Measurements from ENCODE around the gene IFT20.

The IFT20 gene

GRCh38 chr17:28334666-28335200 lies 539 bp downstream of the IFT20 start:
- DNase-seq = no peak

DNA sequence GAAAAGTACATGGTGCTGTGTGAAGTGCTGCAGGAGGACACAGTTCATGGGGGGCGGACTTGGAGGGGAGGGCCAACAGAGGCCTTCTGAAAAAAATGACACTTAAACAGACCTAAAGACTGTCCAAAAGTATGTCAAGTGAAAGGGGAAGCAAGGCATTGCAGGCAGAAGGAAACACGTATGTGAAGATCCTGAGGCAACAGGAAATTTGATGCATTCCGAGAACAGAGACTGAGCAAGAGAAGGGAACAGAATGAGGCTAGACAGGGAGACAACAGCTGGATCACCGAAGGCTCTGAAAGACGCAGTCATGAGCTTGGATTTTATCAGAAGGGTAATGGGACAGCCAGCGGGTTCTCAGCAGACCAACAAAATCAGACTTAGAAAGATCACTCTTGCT lies 1.1 kb downstream of the IFT20 start:
- no peak for DNase-seq

DNA sequence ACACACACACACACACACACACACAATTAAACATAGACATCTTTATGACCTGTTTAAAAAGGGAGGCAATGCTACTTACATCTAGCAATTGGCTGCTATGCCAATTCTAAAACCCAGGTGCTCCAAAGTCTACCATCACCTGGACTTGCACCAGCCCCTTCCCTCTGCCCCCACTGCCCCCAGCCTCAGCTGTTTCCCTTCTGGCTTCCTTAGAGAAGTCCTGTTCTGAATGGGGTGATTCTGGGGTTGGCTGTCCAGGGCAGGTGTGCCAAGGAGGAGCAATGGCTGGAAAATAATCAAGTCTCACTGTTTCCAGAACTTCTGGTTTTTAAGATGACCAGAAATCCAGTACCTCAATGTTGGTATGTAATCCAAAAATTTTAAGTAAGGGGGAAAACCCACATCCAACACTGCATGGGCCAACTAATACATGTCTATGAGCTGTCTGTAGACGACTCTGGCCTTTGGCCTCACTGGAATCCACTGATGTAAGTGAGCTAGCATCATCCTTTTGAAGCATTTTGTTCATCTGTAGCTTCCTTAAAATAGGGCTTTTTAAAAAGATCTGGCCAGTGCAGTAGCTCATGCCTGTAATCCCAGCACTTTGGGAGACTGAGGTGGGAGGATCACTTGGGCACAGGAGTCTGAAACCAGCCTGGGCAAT lies 2.1 kb downstream of the IFT20 start:
- no peak for DNase-seq

DNA sequence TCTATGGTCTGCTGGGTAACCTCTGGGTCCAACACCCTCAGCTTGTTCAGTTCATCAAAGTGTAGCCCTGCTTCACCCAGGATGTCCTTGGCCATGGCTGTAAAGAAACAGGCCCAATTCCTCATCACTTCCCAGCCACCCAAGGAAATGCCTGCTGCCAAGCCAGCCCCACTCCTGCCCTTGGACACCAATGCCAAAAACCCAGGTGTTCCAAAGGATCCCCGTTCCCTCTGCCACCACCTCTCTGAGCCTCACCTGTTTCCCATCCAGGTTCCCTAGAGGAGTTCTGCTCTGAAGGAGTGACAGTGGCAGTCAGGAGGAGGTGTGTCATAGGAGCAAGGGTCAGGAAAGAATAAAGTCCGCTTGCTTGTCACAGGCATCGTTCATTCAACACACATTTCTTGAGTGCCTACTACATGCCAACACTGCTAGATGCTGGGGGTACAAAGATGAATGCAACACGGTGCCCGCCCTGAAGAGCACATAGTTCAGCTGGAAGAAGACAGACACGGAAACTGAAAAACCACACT lies 3.3 kb downstream of the IFT20 start:
- no peak for DNase-seq

GRCh38 chr17:28330671-28331070 lies 4.6 kb downstream of the IFT20 start:
- DNase-seq = no peak

DNA sequence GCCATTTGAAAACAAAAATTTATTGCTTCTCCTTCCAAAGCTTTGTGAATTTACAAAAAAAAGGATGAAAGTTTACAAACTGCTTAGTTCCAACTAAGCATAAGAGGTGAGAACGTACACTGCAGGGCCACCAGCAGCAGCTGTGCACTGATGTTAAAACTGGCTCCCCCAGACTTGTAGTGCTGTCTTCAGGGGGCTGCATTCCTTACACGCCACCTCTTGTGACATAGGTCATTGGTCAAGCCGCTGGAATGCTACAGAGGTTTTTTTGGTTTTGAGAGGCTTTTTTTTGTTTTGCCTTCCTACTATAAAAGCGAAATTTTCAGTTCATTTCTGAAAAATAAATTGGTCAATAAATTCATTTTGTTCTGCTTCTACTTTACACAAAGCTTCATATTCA lies 6.9 kb downstream of the IFT20 start:
- no peak for DNase-seq

GRCh38 chr17:28327709-28328108 lies 7.6 kb downstream of the IFT20 start:
- no peak for DNase-seq

DNA sequence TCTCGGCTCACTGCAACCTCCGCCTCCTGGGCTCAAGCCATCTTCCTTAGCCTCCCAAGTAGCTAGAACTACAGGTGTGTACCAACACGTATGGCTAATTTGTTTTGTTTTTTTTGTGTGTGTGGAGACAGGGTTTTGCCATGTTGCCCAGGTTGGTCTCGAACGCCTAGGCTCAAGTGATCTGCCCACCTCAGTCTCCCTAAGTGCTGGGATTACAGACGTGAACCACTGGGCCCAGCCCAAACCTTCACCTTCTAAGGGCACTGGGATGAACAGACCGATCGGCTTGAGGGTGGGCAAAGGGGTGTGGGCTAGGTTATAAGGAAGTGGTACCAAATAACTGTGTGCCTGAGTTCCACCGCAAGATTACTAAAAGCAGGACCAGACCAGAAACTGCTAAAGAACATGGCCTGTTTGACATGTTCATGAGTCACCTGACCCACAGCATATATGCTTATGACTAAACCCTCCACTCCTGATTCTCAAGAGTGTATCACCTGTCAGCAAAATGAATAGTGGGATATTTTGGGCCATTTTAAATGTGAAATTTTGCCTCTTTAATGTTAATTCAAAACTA lies 8.2 kb downstream of the IFT20 start:
- DNase-seq = no peak

- no peak for DNase-seq
Observed at GRCh38 chr17:28326114-28326513, 9.2 kb downstream of the IFT20 start.

DNA sequence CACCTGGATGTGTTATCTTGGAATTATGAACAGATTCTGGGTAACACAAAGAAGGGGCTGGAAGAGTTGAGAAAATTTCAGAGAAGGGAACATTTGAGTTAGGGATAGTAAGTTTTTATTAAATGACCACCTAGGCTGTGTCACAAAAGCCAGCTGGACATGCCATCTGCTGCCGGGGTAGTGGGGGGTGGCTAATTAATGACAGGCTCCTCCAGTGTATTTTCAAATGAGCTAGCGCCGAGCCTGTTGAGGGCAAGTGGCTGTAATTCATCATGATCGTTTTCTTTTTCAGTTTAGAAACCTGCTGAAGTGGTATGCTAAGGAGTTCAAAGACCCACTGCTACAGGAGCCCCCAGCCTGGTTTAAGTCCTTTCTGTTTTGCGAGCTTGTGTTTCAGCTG lies 10.1 kb downstream of the IFT20 start:
- DNase-seq = no peak

GRCh38 chr17:28324781-28325180 lies 10.5 kb downstream of the IFT20 start:
- no peak for DNase-seq

DNA sequence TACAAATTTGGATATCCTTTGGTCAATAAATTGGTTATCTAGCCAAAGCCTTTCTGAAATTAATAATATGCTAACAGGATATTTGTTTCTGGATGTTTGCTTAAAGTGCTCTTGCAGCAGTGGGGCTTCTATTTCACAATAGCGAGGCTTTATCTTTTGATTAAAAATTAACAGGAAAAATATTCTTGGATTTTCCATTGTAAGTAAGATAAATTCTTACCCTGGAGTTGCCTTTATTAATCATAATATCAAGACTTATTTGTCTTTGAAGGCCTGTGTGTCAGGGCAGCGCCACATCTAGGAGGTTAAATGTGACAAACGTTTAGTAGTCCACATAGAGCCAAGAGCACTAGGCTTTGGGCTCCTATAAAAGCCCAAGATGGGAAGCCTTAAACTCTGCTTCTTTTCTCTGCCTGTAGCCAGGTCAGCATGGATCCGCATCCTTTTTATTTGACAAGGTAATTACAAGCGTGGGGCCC lies 11.0 kb downstream of the IFT20 start:
- no peak for DNase-seq

- DNase-seq = no peak
Observed at GRCh38 chr17:28320215-28321061, 14.8 kb downstream of the IFT20 start.

DNA sequence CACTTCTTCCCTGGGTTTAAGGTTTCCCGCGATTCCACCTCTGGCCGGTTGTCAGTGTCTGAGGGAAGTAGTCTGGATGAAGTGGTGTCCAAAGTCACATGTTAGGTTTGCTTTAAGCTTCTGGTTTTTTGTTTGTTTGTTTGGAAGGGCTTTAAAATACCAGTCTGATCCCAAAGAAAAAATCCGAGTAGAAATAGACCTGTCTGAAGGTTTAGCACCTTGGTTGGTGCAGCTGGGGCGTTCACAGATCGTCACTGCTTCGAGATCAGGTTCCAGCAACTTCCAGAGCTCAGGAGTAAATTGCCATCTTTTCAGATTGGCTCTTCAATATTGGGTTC lies 15.7 kb downstream of the IFT20 start:
- no peak for DNase-seq

- DNase-seq = peak; percentile 99
Observed at GRCh38 chr17:28318759-28319597, 16.3 kb downstream of the IFT20 start, which contains the start of gene TMEM97. Gene TMEM97 (plus strand): TSS chr17:28319200. CDS start chr17:28319240, 40 bp downstream.

DNA sequence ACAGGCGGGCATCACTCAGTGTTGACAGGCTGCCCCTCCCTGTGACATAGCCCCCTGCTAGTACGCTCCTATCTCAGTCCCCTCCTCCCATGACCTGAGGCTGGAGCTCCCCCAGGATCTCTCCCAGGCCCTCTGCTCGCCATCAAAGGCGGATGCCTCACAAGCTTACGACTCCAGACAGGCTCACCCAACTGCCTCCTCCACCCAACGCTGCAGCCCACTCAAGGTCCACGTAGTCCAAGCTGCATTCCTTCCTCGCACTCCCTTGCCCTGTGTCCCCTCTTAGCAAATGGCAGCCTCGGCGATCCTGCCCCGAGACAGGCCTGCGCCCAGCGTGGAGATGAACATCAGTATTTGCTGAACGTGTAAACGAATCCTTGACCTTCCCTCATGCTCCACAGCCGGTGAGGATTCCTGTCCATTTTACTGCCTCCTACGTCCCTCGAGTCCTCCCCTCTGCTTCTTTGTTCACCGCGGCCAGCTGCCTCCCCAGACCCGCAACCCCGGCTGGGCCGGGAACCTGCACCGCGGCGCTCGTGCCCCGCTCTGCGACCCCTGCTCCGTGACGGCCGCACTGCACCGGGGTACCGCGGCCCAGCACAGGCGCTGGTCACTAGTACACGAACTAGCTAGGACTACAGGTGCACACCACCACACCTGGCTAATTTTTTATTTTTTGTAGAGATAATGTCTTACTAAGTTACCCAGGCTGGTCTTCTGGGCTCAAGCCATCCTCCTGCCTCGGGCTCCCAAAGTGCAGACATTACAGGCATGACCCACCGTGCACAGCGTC lies 17.1 kb downstream of the IFT20 start:
- peak; percentile 54 for DNase-seq

DNA sequence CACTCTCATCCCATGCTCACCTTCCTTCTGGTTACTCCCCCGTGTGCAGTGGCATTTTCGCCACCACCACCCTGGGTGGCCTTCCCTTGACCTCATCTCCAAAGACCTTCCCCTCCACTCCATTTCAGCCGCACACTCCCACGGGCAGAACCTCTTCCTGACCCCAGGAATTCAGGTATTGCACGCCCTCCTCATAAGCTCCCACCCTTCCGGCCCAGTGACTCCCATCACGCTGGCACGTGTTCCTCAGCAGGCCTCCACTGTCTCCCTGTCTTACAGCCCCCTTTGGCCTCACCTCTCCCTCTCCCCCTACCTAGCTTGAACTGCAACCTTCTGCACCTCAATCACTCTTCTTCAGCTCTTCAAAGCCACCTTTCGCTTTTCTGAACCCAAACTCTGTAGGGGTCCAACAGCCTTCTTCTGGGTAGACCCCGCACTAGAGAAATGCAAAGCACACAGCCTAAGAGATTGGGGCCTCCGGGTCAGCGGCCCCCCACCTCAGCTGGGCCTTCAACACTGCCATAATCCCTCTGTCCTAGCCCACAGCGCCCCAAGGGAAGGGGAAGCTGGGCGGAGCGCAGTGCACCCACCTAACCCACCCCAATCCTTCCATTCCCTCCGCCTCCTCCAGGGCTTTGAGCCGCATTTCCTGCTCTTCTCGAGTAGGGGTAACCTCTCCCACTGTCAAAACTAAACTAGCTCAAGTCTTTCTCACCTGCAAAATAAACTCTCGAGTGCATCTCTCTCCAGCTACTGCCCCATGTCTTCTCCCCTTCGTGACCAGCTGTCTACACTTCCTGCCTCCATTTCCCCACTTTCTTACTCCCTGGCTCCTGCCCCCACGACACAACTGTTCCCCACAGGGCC lies 17.9 kb downstream of the IFT20 start:
- no peak for DNase-seq

DNA sequence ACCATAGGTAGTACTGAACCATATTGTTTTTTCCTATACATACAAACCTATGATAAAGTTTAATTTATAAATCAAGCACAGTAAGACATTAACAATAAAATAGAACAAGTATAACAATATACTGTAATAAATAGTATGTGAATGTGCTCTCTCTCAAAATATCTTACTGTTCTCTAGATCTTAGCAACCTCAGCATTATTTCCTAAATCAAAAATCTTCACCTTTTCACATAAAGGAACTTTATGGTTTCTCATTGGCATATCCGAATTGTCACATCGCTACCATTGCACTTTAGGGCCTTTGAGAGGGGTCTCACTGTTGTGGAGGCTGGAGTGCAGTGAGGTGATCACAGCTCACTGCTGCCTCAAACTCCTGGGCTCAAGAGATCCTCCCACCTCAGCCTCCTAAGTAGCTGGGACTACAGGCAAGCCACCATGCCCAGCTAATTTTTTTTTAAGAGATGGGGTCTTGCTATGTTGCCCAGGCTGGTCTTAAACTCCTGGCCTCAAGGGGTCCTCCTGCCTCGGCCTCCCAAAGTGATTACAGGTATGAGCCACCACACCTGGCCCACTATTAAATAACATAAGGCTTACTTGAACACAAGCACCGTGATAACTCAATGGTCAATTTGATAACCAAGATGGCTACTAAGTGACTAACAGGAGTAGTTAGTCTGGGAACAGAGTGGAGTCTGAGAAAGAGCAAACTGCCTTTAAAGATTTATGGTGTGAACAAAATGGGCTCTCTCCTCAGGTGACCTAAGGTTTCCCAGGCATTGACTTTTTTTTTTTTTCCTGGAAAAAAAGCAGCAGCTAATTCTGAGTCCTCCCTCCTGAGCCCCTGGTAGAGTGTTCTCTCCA lies 19.2 kb downstream of the IFT20 start:
- no peak for DNase-seq

GRCh38 chr17:28313841-28314240 lies 21.4 kb downstream of the IFT20 start:
- DNase-seq = no peak

DNA sequence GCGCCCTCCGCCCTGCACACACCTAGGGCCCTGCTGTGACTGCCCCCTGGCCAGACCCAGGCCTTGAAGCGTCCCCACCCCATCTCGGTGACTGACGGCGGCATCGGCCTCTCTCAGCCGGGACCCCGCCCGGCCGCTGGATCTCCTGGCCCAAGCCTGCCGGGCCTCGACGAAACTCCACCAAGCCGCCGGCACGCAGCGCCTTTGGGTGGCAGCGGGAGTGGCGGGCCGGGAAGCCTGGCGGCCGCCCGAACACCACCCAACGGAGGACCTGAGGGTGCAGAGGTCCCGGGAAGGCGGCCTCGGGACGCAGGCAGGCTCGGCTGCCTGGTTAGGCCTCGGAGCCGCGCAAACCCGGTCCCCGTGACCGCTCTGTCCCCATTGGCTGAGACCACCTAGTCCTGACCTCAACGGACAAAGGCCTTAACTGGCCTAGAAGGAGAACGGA lies 28.3 kb downstream of the IFT20 start:
- no peak for DNase-seq

All from hematopoietic multipotent progenitor cell treated with erythropoietin and hydrocortisone succinate and interleukin-3 and kit ligand, for 6 days (in vitro differentiated cells).